ENCODE data around the gene RIPOR3. TPM values are rescaled to one million over a fixed set of nuclear protein-coding genes. Genes with fewer than 3 reads are reported as not detected.
A peak's percentile ranks its signal among the peaks of the same experiment; 100 is the strongest.

Gene RIPOR3
- total and polyA plus RNA-seq, 2 experiments from 2014 or later = 3.0 to 4.8 TPM

- H3K9me3 ChIP-seq (ENCODE audit: low read depth) = no peaks in the 10 kb centered on the region
- H3K36me3 ChIP-seq = peaks cover 7% of the 10 kb centered on the region
- no peak overlapping the region for H3K4me3 ChIP-seq
- DNase-seq (ENCODE audit: low read depth in 1 of 2, low spot score in 1 of 2) = peak in 1 of 2 donors; percentile 93
- no peak overlapping the region for H3K27ac ChIP-seq
- H3K4me1 ChIP-seq (ENCODE audit: low read depth) = peaks cover 8% of the 10 kb centered on the region
- TF ChIP-seq CTCF (IDR thresholded peaks at IDR 0.05; ENCODE audit: low read depth, low read length) = no peak
- no peaks in the 10 kb centered on the region for H3K27me3 ChIP-seq
Observed at GRCh38 chr20:50561379-50562078, 129.8 kb downstream of the RIPOR3 start.

DNA sequence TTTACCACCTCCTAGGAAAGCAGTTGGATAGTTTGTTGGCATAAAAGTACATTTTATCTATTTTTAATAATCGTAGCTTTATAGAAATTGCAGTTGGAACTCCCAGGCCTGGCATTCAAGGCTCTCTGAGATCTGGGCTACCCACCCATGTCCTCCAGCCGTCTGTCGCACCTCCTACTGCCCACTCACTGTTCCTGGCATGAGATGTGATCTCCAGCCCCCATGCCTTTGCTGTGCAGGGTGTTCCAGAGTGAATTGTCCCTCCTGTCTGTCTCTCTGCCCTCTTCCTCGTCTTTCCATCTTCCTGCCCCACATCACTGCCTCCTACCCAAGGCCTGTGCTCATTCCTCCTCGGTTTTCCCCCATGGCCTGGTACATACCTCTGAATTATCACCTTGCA, 130.5 kb downstream of the RIPOR3 start:
- TF ChIP-seq CTCF (IDR thresholded peaks at IDR 0.05; ENCODE audit: low read depth, low read length) = no peak
- peaks cover 7% of the 10 kb centered on the region for H3K36me3 ChIP-seq
- no peak for DNase-seq (ENCODE audit: low read depth in 1 of 2, low spot score in 1 of 2)
- H3K27ac ChIP-seq = no peak overlapping the region
- peaks cover 8% of the 10 kb centered on the region for H3K4me1 ChIP-seq (ENCODE audit: low read depth)
- H3K27me3 ChIP-seq = no peaks in the 10 kb centered on the region
- no peaks in the 10 kb centered on the region for H3K9me3 ChIP-seq (ENCODE audit: low read depth)
- H3K4me3 ChIP-seq = no peak overlapping the region

- DNase-seq (ENCODE audit: low read depth in 1 of 2, low spot score in 1 of 2) = no peak
- Histone ChIP-seq H3K27ac (no peak overlapping the region), H3K36me3 (peaks cover 7% of the 10 kb centered on the region), H3K4me1 (ENCODE audit: low read depth) (peaks cover 8% of the 10 kb centered on the region), H3K27me3 (no peaks in the 10 kb centered on the region), H3K4me3 (no peak overlapping the region), H3K9me3 (ENCODE audit: low read depth) (no peaks in the 10 kb centered on the region)
- no peak for TF ChIP-seq CTCF (IDR thresholded peaks at IDR 0.05; ENCODE audit: low read depth, low read length)
Observed at GRCh38 chr20:50559856-50560638, 131.3 kb downstream of the RIPOR3 start.

DNA sequence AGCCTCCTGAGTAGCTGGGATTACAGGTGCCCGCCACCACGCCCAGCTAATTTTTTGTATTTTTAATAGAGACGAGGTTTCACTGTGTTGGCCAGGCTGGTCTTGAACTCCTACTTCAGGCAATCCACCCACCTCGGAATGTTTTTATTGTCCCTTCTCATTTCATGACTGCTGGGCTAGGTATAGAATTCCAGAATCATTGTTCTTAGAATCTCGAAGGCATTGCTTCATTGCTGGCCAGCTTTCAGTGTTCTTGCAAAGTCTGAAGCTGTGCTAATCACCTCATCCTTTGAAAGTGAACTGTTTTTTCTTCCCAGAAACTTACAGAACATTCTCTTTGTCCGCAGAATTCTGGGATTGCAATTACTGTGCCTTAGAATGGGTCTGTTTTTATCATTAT, 132.2 kb downstream of the RIPOR3 start:
- Histone ChIP-seq H3K36me3 (peaks cover 7% of the 10 kb centered on the region), H3K9me3 (ENCODE audit: low read depth) (no peaks in the 10 kb centered on the region), H3K27me3 (no peaks in the 10 kb centered on the region), H3K4me1 (ENCODE audit: low read depth) (peaks cover 8% of the 10 kb centered on the region), H3K4me3 (no peak overlapping the region), H3K27ac (no peak overlapping the region)
- DNase-seq (ENCODE audit: low read depth in 1 of 2, low spot score in 1 of 2) = peak in 1 of 2 donors; percentile 47
- no peak for TF ChIP-seq CTCF (IDR thresholded peaks at IDR 0.05; ENCODE audit: low read depth, low read length)

- no peak overlapping the region for H3K27ac ChIP-seq
- H3K4me3 ChIP-seq = no peak overlapping the region
- no peak for TF ChIP-seq CTCF (IDR thresholded peaks at IDR 0.05; ENCODE audit: low read depth, low read length)
- peak in 1 of 2 donors; percentile 75 for DNase-seq (ENCODE audit: low read depth in 1 of 2, low spot score in 1 of 2)
- H3K4me1 ChIP-seq (ENCODE audit: low read depth) = peaks cover 6% of the 10 kb centered on the region
- H3K9me3 ChIP-seq (ENCODE audit: low read depth) = no peaks in the 10 kb centered on the region
- H3K36me3 ChIP-seq = peaks cover 7% of the 10 kb centered on the region
- H3K27me3 ChIP-seq = no peaks in the 10 kb centered on the region
Observed at GRCh38 chr20:50558483-50558925, 132.8 kb downstream of the RIPOR3 start.

Measured in cardiac muscle cell (in vitro differentiated cells and primary cell).